ENCODE data around the gene PSMC3. TPM values are rescaled to one million over a fixed set of nuclear protein-coding genes. Genes with fewer than 3 reads are reported as not detected.

The PSMC3 gene
- total RNA-seq, 2 donors from 2014 or later = 122 to 160 TPM

DNA sequence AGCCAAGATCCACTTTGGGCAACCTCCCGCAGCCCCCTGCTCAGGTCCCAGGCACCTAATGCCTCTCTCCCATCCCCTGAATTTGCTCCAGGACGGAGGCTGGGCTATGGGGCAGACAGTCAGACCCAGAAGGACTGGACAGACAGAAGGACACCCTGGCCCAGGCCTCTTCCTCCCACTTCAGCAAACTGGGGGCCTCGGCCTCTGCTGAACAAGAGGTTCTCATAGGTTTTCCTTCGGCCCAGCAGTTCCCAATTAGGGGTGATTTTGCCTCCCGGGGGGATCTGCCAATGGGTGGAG lies 51.6 kb downstream of the PSMC3 start:
- DNase-seq (ENCODE audit: low spot score) (no peak), ATAC-seq (ENCODE audit: insufficient number of reproducible peaks, low FRiP score, low read depth) (no peak)
- no peak for TF ChIP-seq CTCF (IDR thresholded peaks at IDR 0.05)

GRCh38 chr11:47373876-47374719 lies 52.1 kb downstream of the PSMC3 start:
- Histone ChIP-seq H3K27me3 (replicated peaks; ENCODE audit: insufficient read depth) (no peaks in the 10 kb centered on the region), H3K4me1 (ENCODE audit: control insufficient read depth in 1 of 2, low read depth in 2 of 2) (no peaks in the 10 kb centered on the region), H3K9me3 (no peaks in the 10 kb centered on the region), H3K4me3 (no peak overlapping the region), H3K36me3 (no peaks in the 10 kb centered on the region), H3K27ac (no peak overlapping the region)
- DNase-seq (ENCODE audit: low spot score) (no peak), ATAC-seq (ENCODE audit: insufficient number of reproducible peaks, low FRiP score, low read depth) (peak; percentile 76)
- TF ChIP-seq CTCF (IDR thresholded peaks at IDR 0.05) = peak; percentile 98

More for the DNA sequence above, 51.6 kb downstream of the PSMC3 start:
- H3K9me3 ChIP-seq = no peaks in the 10 kb centered on the region
- H3K36me3 ChIP-seq = no peaks in the 10 kb centered on the region
- H3K4me1 ChIP-seq (ENCODE audit: control insufficient read depth in 1 of 2, low read depth in 2 of 2) = no peaks in the 10 kb centered on the region
- H3K27ac ChIP-seq = no peak overlapping the region
- H3K27me3 ChIP-seq (replicated peaks; ENCODE audit: insufficient read depth) = no peaks in the 10 kb centered on the region
- peak overlapping the region; percentile 67 for H3K4me3 ChIP-seq

- no peak for TF ChIP-seq CTCF (IDR thresholded peaks at IDR 0.05)
- Histone ChIP-seq H3K4me3 (no peak overlapping the region), H3K4me1 (ENCODE audit: control insufficient read depth in 1 of 2, low read depth in 2 of 2) (no peaks in the 10 kb centered on the region), H3K36me3 (no peaks in the 10 kb centered on the region), H3K27me3 (replicated peaks; ENCODE audit: insufficient read depth) (no peaks in the 10 kb centered on the region), H3K27ac (no peak overlapping the region), H3K9me3 (no peaks in the 10 kb centered on the region)
- ATAC-seq (ENCODE audit: insufficient number of reproducible peaks, low FRiP score, low read depth) (no peak), DNase-seq (ENCODE audit: low spot score) (no peak)
Observed at GRCh38 chr11:47372422-47372821, 53.8 kb downstream of the PSMC3 start.

DNA sequence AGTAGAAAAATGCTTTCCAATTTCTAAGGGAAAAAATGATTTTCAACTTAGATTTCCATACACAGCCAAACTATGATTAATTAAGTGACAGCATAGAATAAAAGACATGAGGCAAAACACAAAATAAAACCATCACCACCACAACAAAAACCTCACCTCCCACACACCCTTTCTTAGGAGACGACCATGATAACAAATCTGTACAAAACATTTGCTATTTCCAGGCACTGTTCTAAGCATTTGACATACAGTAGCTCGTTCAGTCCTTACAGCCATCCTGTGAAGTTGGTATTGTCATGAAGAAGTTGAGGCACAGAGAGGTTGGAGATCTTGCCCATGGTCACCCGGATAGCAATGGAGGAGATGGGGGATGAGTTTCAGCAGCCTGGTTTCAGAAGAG lies 56.6 kb downstream of the PSMC3 start:
- no peaks in the 10 kb centered on the region for H3K27me3 ChIP-seq (replicated peaks; ENCODE audit: insufficient read depth)
- no peak overlapping the region for H3K4me3 ChIP-seq
- no peaks in the 10 kb centered on the region for H3K9me3 ChIP-seq
- H3K36me3 ChIP-seq = no peaks in the 10 kb centered on the region
- ATAC-seq (ENCODE audit: insufficient number of reproducible peaks, low FRiP score, low read depth) (no peak), DNase-seq (ENCODE audit: low spot score) (no peak)
- H3K4me1 ChIP-seq (ENCODE audit: control insufficient read depth in 1 of 2, low read depth in 2 of 2) = no peaks in the 10 kb centered on the region
- H3K27ac ChIP-seq = no peak overlapping the region
- no peak for TF ChIP-seq CTCF (IDR thresholded peaks at IDR 0.05)

Other genes starting within 250 kb of the PSMC3 start
- gene ARFGAP2, start 249.6 kb downstream of the PSMC3 start, total RNA-seq = 100 to 1,000 TPM; 122 to 164 TPM
- 10 to 100 TPM; 30.3 to 44.4 TPM for gene PACSIN3, start 240.0 kb downstream of the PSMC3 start, total RNA-seq
- 10 to 100 TPM; 45.6 to 69.7 TPM for gene DDB2, start 211.5 kb downstream of the PSMC3 start, total RNA-seq
- 10 to 100 TPM; 39.4 to 59.7 TPM for gene ACP2, start 177.6 kb downstream of the PSMC3 start, total RNA-seq
- gene NR1H3, start 168.4 kb downstream of the PSMC3 start, total RNA-seq = 10 to 100 TPM; 11.6 to 20.4 TPM
- gene MADD, start 156.3 kb downstream of the PSMC3 start, total RNA-seq = 10 to 100 TPM; 58.9 to 74.3 TPM
- gene MYBPC3, start 73.7 kb downstream of the PSMC3 start, total RNA-seq = not detected
- 10 to 100 TPM; 35.0 to 44.4 TPM for gene SPI1, start 47.9 kb downstream of the PSMC3 start, total RNA-seq
- gene SLC39A13, start 17.8 kb downstream of the PSMC3 start, total RNA-seq = 100 to 1,000 TPM in 1 of 2 donors, 10 to 100 TPM in 1; 97.7 to 163 TPM
- under 1 TPM in 1 of 2 donors, not detected in 1; 0.41 TPM for gene RAPSN, start 22.7 kb upstream of the PSMC3 start, total RNA-seq
- gene CELF1, start 126.7 kb upstream of the PSMC3 start, total RNA-seq = 100 to 1,000 TPM; 112 to 114 TPM
- gene PTPMT1, start 139.2 kb upstream of the PSMC3 start, total RNA-seq = 100 to 1,000 TPM in 1 of 2 donors, 10 to 100 TPM in 1; 69.9 to 112 TPM
- gene KBTBD4, start 152.5 kb upstream of the PSMC3 start, total RNA-seq = 10 to 100 TPM; 14.9 to 19.1 TPM
- 10 to 100 TPM; 29.9 to 75.7 TPM for gene NDUFS3, start 152.6 kb upstream of the PSMC3 start, total RNA-seq
- 1 to 10 TPM in 1 of 2 donors, under 1 TPM in 1; 0.27 to 3.4 TPM for gene FAM180B, start 160.2 kb upstream of the PSMC3 start, total RNA-seq
- 1 to 10 TPM; 2.0 to 2.8 TPM for gene C1QTNF4, start 168.0 kb upstream of the PSMC3 start, total RNA-seq
- gene MTCH2, start 216.1 kb upstream of the PSMC3 start, total RNA-seq = 10 to 100 TPM; 21.9 to 47.8 TPM